HepG2 (cell line): ENCODE results near the gene SLC7A10. TPM values are rescaled to one million over a fixed set of nuclear protein-coding genes. Genes with fewer than 3 reads are reported as not detected.
A peak's percentile ranks its signal among the peaks of the same experiment; 100 is the strongest.

Experiments
- HOXD1 ChIP-seq: sonication (generic); formaldehyde crosslinking; IDR thresholded peaks from 2 replicates; pipeline ENCODE4 v1.5.0; 2020; ENCODE audit warnings: missing genetic modification reagents
- IRX3 ChIP-seq: sonication (generic); formaldehyde crosslinking; IDR thresholded peaks from 2 replicates; pipeline ENCODE4 v1.8.1; 2023; ENCODE audit warnings: mild to moderate bottlenecking, low read depth, missing genetic modification reagents, borderline replicate concordance
- NFKBIZ ChIP-seq: IDR thresholded peaks from 2 replicates; pipeline ENCODE4 v1.6.1; 2018; ENCODE audit warnings: missing genetic modification reagents, missing compliant biosample characterization
- TAF1 ChIP-seq: sonication (generic); formaldehyde crosslinking; IDR thresholded peaks from 2 replicates; pipeline ENCODE4 v1.4.0; 2020; ENCODE audit warnings: missing genetic modification reagents
- ZBTB8A ChIP-seq: sonication (generic); formaldehyde crosslinking; IDR thresholded peaks from 2 replicates; pipeline ENCODE4 v1.4.0; 2020; ENCODE audit warnings: mild to moderate bottlenecking, low read depth, missing genetic modification reagents, borderline replicate concordance
- ZNF282 ChIP-seq: fragments of 450-650 bp; IDR thresholded peaks from 2 replicates; pipeline ENCODE4 v1.6.1; 2018; ENCODE audit not compliant: partially characterized antibody
- polyA plus RNA-seq, 8 experiments: library from polyadenylated mRNA; depleted of rRNA in 3 of 8; stranded (reverse) in 7 of 8; unstranded in 1 of 8; fragments of >200 nt; fragmentation: Illumina TruSeq in 4 of 8; extraction: Trizol in 4 of 8; gene quantifications; 2 replicates each; pipeline versions ENCODE4 v1.2.1 to v1.2.3, GENCODE V29; 2011 to 2016; ENCODE audit warnings: low read depth in 4 of 8, missing spikeins in 1 of 8, mixed read lengths in 1 of 8; ENCODE audit not compliant: insufficient read depth in 1 of 8
- total RNA-seq, 5 experiments: library from RNA; depleted of rRNA; stranded (reverse); fragments of >200 nt; fragmentation: Illumina TruSeq; extraction: Trizol; gene quantifications; 2 replicates each; pipeline ENCODE4 v1.2.3, GENCODE V29; 2016; ENCODE audit warnings: low read depth in 1 of 5
- TF ChIP-seq, protein P1 (sequence below): sonication (generic); formaldehyde crosslinking; IDR thresholded peaks from 2 replicates; pipeline ENCODE4 v1.5.0; 2020; ENCODE audit warnings: mild to moderate bottlenecking, missing genetic modification reagents
- TF ChIP-seq, protein P2 (sequence below): sonication (generic); formaldehyde crosslinking; IDR thresholded peaks from 2 replicates; pipeline ENCODE4 v1.5.0; 2020; ENCODE audit warnings: mild to moderate bottlenecking, missing genetic modification reagents
- TF ChIP-seq, protein P3 (sequence below): sonication (generic); formaldehyde crosslinking; IDR thresholded peaks from 2 replicates; pipeline ENCODE4 v1.5.0; 2020; ENCODE audit warnings: mild to moderate bottlenecking, missing genetic modification reagents, moderate library complexity
- TF ChIP-seq, protein P4 (sequence below): sonication (generic); formaldehyde crosslinking; IDR thresholded peaks from 2 replicates; pipeline ENCODE4 v1.4.0; 2020; ENCODE audit warnings: missing genetic modification reagents
- TF ChIP-seq, protein P5 (sequence below): sonication (generic); formaldehyde crosslinking; IDR thresholded peaks from 2 replicates; pipeline ENCODE4 v1.8.1; 2022; ENCODE audit warnings: low read depth, mild to moderate bottlenecking, missing genetic modification reagents
- TF ChIP-seq, protein P6 (sequence below): sonication (generic); formaldehyde crosslinking; IDR thresholded peaks from 2 replicates; pipeline ENCODE4; 2020; ENCODE audit warnings: missing genetic modification reagents, mild to moderate bottlenecking, borderline replicate concordance

SLC7A10 gene
- total and polyA plus RNA-seq, 2 of the 13 experiments (the other 11 are each of a cell fraction or from before 2014, with no cell fraction given) = 1.1 to 2.2 TPM

DNA sequence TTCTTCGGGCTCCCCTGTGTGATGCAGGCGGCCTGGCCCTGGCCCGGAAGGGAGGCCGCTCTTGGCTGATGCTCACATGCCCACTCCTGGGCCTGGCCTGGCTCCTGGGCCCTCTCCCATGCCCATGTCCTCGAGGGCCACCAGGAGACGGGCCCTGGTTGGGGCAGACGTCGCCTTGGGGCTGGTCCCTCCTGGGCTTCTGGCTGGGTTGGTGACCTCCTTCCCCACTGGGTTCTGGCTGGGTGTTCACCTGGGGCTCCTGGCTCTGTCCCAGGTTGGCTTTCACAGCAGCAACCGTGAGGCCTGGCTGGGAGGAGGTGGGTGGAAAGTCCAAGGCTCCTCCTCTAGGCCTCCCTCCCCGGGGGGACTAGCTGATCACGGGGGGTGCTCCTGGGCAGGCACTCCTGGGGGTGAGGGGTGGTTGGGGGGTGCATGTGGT, 15.5 kb upstream of the SLC7A10 start (continued):
- TF ChIP-seq, protein P1, sequence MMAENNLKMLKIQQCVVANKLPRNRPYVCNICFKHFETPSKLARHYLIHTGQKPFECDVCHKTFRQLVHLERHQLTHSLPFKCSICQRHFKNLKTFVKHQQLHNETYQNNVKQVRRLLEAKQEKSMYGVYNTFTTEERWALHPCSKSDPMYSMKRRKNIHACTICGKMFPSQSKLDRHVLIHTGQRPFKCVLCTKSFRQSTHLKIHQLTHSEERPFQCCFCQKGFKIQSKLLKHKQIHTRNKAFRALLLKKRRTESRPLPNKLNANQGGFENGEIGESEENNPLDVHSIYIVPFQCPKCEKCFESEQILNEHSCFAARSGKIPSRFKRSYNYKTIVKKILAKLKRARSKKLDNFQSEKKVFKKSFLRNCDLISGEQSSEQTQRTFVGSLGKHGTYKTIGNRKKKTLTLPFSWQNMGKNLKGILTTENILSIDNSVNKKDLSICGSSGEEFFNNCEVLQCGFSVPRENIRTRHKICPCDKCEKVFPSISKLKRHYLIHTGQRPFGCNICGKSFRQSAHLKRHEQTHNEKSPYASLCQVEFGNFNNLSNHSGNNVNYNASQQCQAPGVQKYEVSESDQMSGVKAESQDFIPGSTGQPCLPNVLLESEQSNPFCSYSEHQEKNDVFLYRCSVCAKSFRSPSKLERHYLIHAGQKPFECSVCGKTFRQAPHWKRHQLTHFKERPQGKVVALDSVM = peak; percentile 41; the same call in 1 of the 2 replicates
- no peak for TF ChIP-seq NFKBIZ (CRISPR knock-in tag)
- TF ChIP-seq, protein P2, sequence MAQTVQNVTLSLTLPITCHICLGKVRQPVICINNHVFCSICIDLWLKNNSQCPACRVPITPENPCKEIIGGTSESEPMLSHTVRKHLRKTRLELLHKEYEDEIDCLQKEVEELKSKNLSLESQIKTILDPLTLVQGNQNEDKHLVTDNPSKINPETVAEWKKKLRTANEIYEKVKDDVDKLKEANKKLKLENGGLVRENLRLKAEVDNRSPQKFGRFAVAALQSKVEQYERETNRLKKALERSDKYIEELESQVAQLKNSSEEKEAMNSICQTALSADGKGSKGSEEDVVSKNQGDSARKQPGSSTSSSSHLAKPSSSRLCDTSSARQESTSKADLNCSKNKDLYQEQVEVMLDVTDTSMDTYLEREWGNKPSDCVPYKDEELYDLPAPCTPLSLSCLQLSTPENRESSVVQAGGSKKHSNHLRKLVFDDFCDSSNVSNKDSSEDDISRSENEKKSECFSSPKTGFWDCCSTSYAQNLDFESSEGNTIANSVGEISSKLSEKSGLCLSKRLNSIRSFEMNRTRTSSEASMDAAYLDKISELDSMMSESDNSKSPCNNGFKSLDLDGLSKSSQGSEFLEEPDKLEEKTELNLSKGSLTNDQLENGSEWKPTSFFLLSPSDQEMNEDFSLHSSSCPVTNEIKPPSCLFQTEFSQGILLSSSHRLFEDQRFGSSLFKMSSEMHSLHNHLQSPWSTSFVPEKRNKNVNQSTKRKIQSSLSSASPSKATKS = no peak
- no peak for TF ChIP-seq TAF1 (CRISPR knock-in tag)
- TF ChIP-seq IRX3 (CRISPR knock-in tag) = no peak
- 0 out of 2 replicates have a peak, but pooled peaks have one; percentile 36 for TF ChIP-seq ZBTB8A
- TF ChIP-seq, protein P3, sequence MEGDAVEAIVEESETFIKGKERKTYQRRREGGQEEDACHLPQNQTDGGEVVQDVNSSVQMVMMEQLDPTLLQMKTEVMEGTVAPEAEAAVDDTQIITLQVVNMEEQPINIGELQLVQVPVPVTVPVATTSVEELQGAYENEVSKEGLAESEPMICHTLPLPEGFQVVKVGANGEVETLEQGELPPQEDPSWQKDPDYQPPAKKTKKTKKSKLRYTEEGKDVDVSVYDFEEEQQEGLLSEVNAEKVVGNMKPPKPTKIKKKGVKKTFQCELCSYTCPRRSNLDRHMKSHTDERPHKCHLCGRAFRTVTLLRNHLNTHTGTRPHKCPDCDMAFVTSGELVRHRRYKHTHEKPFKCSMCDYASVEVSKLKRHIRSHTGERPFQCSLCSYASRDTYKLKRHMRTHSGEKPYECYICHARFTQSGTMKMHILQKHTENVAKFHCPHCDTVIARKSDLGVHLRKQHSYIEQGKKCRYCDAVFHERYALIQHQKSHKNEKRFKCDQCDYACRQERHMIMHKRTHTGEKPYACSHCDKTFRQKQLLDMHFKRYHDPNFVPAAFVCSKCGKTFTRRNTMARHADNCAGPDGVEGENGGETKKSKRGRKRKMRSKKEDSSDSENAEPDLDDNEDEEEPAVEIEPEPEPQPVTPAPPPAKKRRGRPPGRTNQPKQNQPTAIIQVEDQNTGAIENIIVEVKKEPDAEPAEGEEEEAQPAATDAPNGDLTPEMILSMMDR (CRISPR knock-in tag) = no peak
- TF ChIP-seq, protein P4, sequence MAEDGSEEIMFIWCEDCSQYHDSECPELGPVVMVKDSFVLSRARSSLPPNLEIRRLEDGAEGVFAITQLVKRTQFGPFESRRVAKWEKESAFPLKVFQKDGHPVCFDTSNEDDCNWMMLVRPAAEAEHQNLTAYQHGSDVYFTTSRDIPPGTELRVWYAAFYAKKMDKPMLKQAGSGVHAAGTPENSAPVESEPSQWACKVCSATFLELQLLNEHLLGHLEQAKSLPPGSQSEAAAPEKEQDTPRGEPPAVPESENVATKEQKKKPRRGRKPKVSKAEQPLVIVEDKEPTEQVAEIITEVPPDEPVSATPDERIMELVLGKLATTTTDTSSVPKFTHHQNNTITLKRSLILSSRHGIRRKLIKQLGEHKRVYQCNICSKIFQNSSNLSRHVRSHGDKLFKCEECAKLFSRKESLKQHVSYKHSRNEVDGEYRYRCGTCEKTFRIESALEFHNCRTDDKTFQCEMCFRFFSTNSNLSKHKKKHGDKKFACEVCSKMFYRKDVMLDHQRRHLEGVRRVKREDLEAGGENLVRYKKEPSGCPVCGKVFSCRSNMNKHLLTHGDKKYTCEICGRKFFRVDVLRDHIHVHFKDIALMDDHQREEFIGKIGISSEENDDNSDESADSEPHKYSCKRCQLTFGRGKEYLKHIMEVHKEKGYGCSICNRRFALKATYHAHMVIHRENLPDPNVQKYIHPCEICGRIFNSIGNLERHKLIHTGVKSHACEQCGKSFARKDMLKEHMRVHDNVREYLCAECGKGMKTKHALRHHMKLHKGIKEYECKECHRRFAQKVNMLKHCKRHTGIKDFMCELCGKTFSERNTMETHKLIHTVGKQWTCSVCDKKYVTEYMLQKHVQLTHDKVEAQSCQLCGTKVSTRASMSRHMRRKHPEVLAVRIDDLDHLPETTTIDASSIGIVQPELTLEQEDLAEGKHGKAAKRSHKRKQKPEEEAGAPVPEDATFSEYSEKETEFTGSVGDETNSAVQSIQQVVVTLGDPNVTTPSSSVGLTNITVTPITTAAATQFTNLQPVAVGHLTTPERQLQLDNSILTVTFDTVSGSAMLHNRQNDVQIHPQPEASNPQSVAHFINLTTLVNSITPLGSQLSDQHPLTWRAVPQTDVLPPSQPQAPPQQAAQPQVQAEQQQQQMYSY (CRISPR knock-in tag) = 0 out of 2 replicates have a peak, but pooled peaks have one; percentile 16
- TF ChIP-seq, protein P5, sequence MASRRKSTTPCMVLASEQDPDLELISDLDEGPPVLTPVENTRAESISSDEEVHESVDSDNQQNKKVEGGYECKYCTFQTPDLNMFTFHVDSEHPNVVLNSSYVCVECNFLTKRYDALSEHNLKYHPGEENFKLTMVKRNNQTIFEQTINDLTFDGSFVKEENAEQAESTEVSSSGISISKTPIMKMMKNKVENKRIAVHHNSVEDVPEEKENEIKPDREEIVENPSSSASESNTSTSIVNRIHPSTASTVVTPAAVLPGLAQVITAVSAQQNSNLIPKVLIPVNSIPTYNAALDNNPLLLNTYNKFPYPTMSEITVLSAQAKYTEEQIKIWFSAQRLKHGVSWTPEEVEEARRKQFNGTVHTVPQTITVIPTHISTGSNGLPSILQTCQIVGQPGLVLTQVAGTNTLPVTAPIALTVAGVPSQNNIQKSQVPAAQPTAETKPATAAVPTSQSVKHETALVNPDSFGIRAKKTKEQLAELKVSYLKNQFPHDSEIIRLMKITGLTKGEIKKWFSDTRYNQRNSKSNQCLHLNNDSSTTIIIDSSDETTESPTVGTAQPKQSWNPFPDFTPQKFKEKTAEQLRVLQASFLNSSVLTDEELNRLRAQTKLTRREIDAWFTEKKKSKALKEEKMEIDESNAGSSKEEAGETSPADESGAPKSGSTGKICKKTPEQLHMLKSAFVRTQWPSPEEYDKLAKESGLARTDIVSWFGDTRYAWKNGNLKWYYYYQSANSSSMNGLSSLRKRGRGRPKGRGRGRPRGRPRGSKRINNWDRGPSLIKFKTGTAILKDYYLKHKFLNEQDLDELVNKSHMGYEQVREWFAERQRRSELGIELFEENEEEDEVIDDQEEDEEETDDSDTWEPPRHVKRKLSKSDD = no peak
- TF ChIP-seq ZNF282 = no peak
- TF ChIP-seq, protein P6, sequence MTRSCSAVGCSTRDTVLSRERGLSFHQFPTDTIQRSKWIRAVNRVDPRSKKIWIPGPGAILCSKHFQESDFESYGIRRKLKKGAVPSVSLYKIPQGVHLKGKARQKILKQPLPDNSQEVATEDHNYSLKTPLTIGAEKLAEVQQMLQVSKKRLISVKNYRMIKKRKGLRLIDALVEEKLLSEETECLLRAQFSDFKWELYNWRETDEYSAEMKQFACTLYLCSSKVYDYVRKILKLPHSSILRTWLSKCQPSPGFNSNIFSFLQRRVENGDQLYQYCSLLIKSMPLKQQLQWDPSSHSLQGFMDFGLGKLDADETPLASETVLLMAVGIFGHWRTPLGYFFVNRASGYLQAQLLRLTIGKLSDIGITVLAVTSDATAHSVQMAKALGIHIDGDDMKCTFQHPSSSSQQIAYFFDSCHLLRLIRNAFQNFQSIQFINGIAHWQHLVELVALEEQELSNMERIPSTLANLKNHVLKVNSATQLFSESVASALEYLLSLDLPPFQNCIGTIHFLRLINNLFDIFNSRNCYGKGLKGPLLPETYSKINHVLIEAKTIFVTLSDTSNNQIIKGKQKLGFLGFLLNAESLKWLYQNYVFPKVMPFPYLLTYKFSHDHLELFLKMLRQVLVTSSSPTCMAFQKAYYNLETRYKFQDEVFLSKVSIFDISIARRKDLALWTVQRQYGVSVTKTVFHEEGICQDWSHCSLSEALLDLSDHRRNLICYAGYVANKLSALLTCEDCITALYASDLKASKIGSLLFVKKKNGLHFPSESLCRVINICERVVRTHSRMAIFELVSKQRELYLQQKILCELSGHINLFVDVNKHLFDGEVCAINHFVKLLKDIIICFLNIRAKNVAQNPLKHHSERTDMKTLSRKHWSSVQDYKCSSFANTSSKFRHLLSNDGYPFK (CRISPR knock-in tag) = no peak
- no peak for TF ChIP-seq HOXD1
